HG03457 (cell line): ENCODE results near the gene C14orf132.

Experiments
- ATAC-seq: cut with Tn5 transposase; IDR thresholded peaks from one replicate; pipeline ENCODE4 v1.9.1; 2021; ENCODE audit warnings: moderate number of reproducible peaks; ENCODE audit not compliant: unreplicated experiment

Gene C14orf132

GRCh38 chr14:96081767-96082400, 42.7 kb downstream of the C14orf132 start:
- no peak for ATAC-seq

- no peak for ATAC-seq
These were observed 43.5 kb downstream of the C14orf132 start for GRCh38 chr14:96082420-96083300.

DNA sequence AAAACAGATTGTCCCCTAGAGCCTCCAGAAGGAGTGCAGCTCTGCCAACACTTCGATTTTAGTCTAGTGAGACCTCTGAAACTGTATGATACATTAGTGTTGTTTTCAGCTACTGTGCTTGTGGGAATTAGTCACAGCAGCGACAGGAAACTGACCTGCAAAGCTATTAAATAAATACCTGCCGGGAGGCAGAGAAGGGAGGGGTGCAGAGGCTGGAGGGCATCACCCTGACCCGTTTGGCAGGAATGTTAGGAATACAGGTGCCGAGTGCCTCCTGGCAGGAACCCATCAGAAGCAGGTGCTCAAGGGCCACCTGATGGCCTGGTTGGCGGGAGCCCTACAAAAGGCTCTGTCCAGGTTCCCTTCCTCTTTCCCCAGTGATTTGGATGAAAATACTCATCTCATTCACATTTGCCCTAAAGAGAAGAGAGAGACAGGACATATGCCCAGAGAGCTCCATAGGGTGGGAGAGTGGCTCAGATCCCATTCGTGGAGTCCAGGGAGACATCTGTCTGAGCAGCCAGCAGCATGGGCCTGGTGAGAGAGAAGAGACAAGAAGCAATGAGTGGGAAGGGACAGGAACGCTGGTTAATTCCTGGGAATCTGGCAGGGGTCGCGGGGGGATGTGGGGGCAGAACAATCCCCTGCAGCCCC, 44.6 kb downstream of the C14orf132 start:
- ATAC-seq = no peak

GRCh38 chr14:96084796-96085195, 45.6 kb downstream of the C14orf132 start:
- ATAC-seq = no peak

- no peak for ATAC-seq
These were observed 46.2 kb downstream of the C14orf132 start for GRCh38 chr14:96085369-96085768.

- no peak for ATAC-seq
These were observed 46.9 kb downstream of the C14orf132 start for GRCh38 chr14:96086032-96086431.

- no peak for ATAC-seq
These were observed 47.5 kb downstream of the C14orf132 start for GRCh38 chr14:96086574-96087077.

DNA sequence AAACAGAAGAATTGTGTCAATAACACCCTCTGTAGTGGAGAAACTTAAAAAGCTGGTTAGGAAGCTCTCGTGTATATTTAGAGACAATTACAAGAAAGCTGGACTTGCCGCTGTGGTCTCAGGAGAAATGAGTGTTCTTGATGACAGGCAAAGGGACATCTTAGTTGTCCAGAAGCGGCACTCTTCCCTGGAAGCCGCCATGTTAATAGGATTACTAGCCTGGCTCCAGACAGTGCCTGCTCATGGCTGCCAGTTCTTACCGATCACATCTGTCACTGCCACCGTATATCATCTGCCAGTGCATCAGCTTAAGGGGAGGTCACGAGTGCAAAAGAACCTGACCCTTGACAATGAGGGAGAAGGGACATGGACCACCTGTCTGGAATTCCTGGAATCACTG, 48.9 kb downstream of the C14orf132 start:
- no peak for ATAC-seq

DNA sequence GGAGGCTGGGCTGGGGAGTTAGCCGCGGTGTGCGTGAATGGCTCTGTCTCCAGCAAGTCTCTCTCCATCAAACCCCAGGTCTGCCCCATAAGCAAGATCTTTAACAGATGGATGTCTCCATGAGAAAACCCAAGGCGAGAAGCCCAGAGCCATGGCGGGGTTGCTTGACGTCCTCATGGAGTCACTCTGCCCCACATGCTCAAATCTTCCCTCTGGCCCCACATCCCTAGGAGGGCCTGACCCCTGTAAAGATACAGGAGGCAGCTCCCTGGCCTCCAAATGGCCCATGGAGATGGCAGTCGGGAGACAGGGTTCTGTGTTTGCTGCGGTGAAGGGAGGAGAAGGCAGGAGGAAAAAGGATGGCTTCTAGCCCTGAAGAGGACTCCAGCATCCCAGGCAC, 49.3 kb downstream of the C14orf132 start:
- ATAC-seq = no peak

DNA sequence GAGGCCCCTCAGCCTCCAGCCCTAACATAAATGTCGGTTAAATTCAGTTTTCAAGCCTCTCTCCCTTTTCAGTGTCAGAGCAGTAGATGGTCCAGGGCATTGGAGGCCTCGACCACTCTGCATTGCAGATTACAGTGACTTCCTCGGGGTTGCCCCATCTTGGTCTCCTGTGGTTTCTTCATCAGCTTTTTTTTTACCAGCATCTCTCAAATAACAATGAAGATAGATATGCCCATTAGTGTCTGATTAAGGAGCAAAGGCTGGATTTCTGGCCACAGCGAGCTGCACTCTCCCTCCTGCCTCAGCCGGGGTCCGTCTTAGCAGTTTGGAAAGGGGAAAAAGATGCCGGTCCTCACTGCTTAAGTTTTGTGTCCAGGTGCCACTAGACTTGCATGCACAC, 49.7 kb downstream of the C14orf132 start:
- no peak for ATAC-seq

DNA sequence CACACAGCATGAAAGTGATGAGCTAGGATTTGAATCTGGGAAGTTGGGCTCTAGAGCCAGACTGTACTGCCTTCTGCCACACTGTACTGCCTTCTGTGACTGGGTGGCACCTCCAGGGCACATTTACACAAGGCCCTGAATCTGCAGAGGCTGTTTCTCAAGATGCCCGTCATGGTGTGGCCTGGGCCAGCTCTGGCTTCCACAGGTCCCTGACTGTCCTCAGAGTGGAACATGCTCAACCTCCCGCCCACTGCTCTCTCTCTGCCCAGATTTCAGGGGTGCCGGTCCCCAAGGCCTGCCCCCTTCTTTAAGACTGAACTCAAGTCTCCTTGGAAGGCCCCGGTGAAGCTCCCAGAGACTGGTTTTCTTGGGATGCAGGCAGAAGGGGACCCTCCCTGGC, 50.2 kb downstream of the C14orf132 start:
- no peak for ATAC-seq

DNA sequence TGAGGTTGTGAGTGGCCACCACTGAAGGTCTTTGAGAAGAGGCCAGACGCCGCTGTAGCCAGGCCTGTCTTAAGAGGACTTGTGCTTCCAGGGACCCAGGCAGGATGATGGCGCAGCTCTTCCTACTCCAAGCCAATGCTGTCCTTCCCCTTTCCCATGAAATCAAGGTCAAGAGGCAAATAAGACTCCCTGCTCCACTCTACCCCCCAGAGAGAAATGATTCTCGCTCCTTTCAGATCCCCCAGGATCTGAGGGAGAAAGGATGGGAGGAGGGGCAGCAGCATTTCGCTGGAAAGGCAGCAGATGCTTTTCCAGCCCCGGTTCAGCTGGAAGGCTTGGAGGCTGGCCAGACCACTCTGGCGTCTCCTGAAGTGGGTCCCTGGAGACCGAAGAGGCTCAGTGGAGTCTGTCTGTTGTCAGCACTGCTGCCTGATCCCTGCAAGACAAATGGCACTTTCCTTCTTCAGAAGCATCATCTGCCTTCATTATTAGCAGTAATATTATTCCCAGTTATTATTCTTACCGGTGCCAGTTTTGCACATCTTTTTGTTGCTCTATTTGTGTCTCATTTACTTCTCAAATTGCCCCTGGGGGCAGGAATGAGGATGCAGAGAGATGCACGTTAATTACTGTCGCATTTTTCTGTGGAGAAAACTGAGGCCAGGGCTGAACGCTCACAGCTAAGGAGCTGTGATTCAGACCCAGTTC, 51.4 kb downstream of the C14orf132 start:
- ATAC-seq = no peak

- ATAC-seq = no peak
These were observed 52.1 kb downstream of the C14orf132 start for GRCh38 chr14:96091149-96091693.

- ATAC-seq = no peak
These were observed 52.8 kb downstream of the C14orf132 start for GRCh38 chr14:96091941-96092411.

GRCh38 chr14:96092936-96093335, 53.8 kb downstream of the C14orf132 start:
- no peak for ATAC-seq

- no peak for ATAC-seq
These were observed 55.0 kb downstream of the C14orf132 start for GRCh38 chr14:96094211-96094610.

GRCh38 chr14:96094656-96095055, 55.5 kb downstream of the C14orf132 start:
- no peak for ATAC-seq

DNA sequence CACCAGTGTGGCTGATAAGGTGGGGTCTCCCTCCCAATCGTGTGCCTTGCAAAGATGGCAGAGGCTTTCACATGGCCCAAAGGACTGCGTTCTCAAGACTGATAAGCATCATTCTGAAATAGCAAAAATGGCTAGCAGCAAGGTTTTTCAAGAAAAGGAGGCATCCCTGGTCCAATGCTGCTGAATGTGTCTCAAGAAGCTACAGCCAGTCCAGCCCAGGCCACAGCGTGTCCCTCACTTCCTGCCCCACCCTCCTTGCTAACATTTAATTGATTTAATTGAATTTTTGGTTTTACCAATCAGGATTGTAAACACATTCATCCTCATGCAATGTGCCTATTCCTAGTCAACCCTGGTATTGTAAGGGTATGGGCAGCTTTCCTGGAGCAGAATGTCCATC, 55.9 kb downstream of the C14orf132 start:
- ATAC-seq = no peak

GRCh38 chr14:96095581-96096476, 56.7 kb downstream of the C14orf132 start:
- ATAC-seq = no peak
